Stimulated activated naive B cell treated with anti-CD40 and anti-IgM and Interleukin-4, amounts not matched to agents 10 μg/mL and 1 μg/mL and 100 μg/mL, for 72 hours (primary cell): ENCODE results near the gene DHRSX.
"Not testable (repeated sequence)": the region's sequence is repeated elsewhere in the genome, so short reads cannot be mapped to it uniquely, and the experiment has no call there.

Experiments
- ATAC-seq, 2 donors: fragments of 150-1000 bp; cut with Tn5 transposase; replicated peaks; 2 replicates each; pipeline ENCODE4 v1.10.0; 2021; ENCODE audit warnings: moderate library complexity in 1 of 2
- DNase-seq: peaks from one replicate; pipeline ENCODE4 v3.0.0; 2021
- H3K27ac Mint-ChIP-seq: one replicate; pipeline ENCODE4 v1.8.0; 2022; ENCODE audit warnings: mild to moderate bottlenecking, mixed read lengths
- H3K27me3 Mint-ChIP-seq, 2 donors: one replicate each; pipeline ENCODE4 v1.8.0; 2022; ENCODE audit warnings: mixed read lengths in 2 of 2
- H3K36me3 Mint-ChIP-seq, 2 donors: one replicate each; pipeline ENCODE4 v1.8.0; 2022; ENCODE audit warnings: mixed read lengths in 2 of 2, mild to moderate bottlenecking in 1 of 2
- H3K4me1 Mint-ChIP-seq, 2 donors: one replicate each; pipeline ENCODE4 v1.8.0; 2022; ENCODE audit warnings: mixed read lengths in 2 of 2, mild to moderate bottlenecking in 1 of 2
- H3K4me3 Mint-ChIP-seq, 2 donors: one replicate each; pipeline ENCODE4 v1.8.0; 2022; ENCODE audit warnings: mild to moderate bottlenecking in 2 of 2, mixed read lengths in 2 of 2, moderate library complexity in 1 of 2
- H3K9me3 Mint-ChIP-seq, 2 donors: one replicate each; pipeline ENCODE4 v1.8.0; 2022; ENCODE audit warnings: mixed read lengths in 2 of 2, mild to moderate bottlenecking in 1 of 2

DHRSX gene

DNA sequence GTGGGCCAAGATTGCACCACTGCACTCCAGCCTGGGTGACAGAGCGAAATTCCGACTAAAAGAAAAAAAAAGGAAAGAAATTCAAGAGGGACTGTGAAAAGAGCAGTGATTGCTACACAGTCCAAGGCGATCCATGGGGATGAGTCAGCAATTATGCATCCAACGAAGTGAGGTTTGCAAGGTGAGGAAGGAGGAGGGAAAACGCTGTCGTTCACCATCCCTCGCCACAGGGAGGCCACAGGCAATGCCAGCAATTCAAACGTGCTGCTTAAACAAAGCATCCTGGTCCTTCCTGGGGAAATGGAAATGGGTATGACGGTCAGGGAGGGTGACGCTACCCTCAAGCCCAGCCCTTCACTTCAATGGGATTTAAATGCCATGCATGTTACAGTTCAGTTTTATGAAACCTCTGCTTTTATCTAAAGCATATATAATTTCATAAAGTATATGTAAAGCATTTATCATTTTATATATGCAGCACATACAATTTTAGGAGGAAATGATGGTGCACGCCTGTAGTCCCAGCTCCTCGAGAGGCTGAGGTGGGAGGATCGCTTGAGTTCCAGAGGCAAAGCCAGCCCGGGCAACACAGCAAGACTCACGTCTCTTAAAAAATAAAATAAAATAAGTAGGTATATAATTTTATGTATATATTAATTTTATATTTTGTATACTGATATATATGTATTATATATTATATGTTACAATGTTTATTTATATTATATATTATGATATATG lies 108.7 kb downstream of the DHRSX start:
- H3K27ac Mint-ChIP-seq: no peak overlapping the region
- ATAC-seq: no peak
- no peaks in the 10 kb centered on the region for H3K27me3 Mint-ChIP-seq
- no peak for DNase-seq
- H3K4me1 Mint-ChIP-seq: peaks cover 8 to 12% of the 10 kb centered on the region in 2 donors
- no peak overlapping the region for H3K4me3 Mint-ChIP-seq
- peaks cover 4 to 10% of the 10 kb centered on the region in 2 donors for H3K9me3 Mint-ChIP-seq
- peaks cover 43 to 60% of the 10 kb centered on the region in 2 donors for H3K36me3 Mint-ChIP-seq

DNA sequence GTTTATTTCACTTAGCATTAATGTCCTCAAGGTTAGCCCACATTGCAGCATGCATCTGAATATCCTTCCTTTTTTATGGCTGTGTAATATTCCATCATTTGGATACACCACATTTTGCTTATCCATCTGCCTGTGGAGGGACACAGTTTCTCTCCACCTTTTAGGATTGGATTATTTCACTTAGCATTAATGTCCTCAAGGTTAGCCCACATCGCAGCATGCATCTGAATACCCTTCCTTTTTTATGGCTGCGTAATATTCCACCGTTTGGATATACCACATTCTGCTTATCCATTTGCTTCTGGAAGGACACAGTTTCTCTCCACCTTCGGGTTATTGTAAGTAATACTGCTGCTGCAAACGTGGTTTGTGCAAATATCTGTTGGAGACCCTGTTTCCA lies 110.0 kb downstream of the DHRSX start:
- Mint-ChIP-seq H3K27ac (no peak overlapping the region), H3K36me3 (peaks cover 37 to 56% of the 10 kb centered on the region in 2 donors), H3K4me1 (peaks cover 6 to 12% of the 10 kb centered on the region in 2 donors), H3K4me3 (no peak overlapping the region), H3K9me3 (peaks cover 4 to 10% of the 10 kb centered on the region in 2 donors), H3K27me3 (no peaks in the 10 kb centered on the region)
- ATAC-seq: no peak
- no peak for DNase-seq

DNA sequence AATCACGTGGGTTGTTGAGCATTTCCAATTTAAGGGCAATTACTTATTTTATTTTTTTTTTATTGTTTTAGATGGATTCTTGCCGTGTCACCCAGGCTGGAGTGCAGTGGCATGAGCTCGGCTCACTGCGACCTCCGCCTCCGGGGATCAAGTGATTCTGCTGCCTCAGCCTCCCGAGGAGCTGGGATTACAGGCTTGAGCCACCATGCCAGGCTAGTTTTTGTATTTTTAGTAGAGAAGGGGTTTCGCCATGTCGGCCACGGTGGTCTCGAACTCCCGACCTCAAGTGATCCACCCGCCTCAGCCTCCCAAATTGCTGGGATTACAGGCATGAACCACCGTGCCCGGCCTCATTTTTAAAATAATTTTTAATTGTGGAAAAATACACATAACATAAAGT lies 111.0 kb downstream of the DHRSX start:
- not testable (repeated sequence) for H3K27ac Mint-ChIP-seq, H3K27me3 Mint-ChIP-seq, DNase-seq, ATAC-seq, H3K9me3 Mint-ChIP-seq, H3K4me3 Mint-ChIP-seq
- Mint-ChIP-seq H3K4me1 (peaks cover 6 to 12% of the 10 kb centered on the region in 2 donors), H3K36me3 (peaks cover 34 to 50% of the 10 kb centered on the region in 2 donors)

DNA sequence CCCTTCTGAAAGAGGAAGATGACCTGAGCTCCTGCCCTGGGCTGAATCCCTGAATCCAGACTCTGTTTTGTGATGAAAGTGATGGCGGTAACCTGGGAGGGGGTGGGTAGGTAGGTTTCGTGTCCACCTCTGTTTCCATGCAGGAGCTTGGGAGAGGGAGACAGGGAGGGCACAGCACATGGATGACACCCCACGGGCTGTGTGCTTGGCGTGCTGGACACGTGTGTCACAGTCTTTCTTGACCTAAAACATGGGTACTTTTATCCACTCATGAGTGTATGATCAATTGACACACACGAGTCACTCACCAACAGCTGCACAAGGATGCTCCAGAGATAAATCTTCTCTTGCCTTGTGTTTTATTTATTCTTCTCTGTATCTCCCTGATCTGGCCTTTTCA lies 111.5 kb downstream of the DHRSX start:
- Mint-ChIP-seq H3K36me3 (peaks cover 29 to 46% of the 10 kb centered on the region in 2 donors), H3K4me1 (peaks cover 6 to 12% of the 10 kb centered on the region in 2 donors), H3K27ac (no peak overlapping the region), H3K4me3 (no peak overlapping the region), H3K27me3 (no peaks in the 10 kb centered on the region), H3K9me3 (peaks cover 4 to 10% of the 10 kb centered on the region in 2 donors)
- DNase-seq: no peak
- ATAC-seq: no peak

DNA sequence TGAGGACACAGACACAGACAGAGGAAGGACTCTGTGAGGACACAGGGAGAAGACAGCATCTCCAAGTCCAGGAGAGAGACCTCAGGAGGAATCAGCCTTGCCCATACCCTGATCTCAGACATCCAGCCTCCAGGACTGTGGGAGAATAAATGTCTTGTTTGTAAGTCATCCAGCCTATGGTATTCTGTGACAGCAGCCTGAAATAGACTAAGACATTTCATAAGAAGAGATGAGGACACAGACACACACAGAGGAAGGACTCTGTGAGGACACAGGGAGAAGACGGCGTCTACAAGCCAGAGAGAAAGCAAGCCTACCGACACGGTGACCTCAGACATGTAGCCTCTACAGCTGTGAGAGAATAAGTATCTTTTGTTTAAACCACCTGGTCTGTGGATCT lies 112.1 kb downstream of the DHRSX start:
- DNase-seq (no peak), ATAC-seq (no peak)
- no peak overlapping the region for H3K4me3 Mint-ChIP-seq
- H3K9me3 Mint-ChIP-seq: peaks cover 4 to 10% of the 10 kb centered on the region in 2 donors
- peaks cover 6 to 12% of the 10 kb centered on the region in 2 donors for H3K4me1 Mint-ChIP-seq
- H3K27ac Mint-ChIP-seq: peak overlapping the region; percentile 57
- no peaks in the 10 kb centered on the region for H3K27me3 Mint-ChIP-seq
- peaks cover 28 to 40% of the 10 kb centered on the region in 2 donors for H3K36me3 Mint-ChIP-seq

DNA sequence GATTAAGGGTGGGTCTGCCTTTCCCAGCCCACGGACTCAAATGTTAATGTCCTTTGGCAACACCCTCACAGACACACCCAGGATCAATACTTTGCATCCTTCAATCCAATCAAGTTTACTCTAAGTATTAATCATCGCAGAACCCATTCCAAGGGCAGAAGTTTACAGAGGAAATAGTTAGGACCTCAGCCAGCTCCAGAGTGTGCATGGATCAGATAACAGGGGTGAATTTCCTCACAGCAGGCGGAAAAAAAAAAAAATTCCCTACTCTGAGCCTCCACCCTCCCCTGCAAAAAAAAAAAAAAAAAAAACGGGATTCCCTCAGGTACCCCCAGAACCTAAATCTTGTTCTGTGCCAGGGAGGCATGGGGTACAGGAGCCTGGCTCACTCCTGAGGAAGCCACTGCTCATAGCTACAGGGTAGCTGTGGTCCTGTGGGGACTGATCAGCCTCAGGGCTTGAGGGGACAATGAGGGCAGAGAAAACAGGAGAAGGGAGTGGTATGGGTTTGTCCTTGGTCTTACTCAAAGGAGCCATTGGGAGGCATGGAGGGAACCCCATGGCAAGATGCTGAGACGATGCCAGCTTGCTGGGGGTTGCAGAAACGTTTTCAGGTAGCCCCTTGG lies 113.0 kb downstream of the DHRSX start:
- Mint-ChIP-seq H3K4me1 (peaks cover 3 to 12% of the 10 kb centered on the region in 2 donors), H3K27me3 (no peaks in the 10 kb centered on the region), H3K9me3 (peaks cover 4 to 10% of the 10 kb centered on the region in 2 donors), H3K27ac (no peak overlapping the region), H3K4me3 (no peak overlapping the region), H3K36me3 (peaks cover 28 to 37% of the 10 kb centered on the region in 2 donors)
- ATAC-seq (no peak), DNase-seq (no peak)

DNA sequence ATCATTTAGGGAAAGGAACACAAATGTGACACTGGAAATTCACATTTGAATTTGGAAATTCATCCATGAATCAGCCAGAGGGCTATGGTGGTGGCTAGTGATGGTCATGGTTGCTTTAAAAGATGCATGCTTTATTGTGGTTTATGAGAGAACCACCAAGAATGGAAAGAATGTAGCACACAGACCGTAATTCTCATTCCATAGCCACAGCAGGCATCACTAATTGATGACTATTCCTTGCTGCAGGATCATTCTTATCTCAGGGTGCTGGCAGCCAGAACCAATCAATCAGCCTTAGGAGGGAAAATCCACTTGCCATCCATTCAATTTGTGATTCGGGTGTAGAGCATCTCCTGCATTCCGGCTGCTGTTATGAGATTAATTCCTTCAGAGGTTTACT lies 115.6 kb downstream of the DHRSX start:
- peaks cover 3 to 12% of the 10 kb centered on the region in 2 donors for H3K4me1 Mint-ChIP-seq
- ATAC-seq (no peak), DNase-seq (no peak)
- H3K27ac Mint-ChIP-seq: no peak overlapping the region
- H3K4me3 Mint-ChIP-seq: no peak overlapping the region
- H3K36me3 Mint-ChIP-seq: peaks cover 12 to 24% of the 10 kb centered on the region in 2 donors
- peaks cover 0 to 2% of the 10 kb centered on the region in 2 donors for H3K9me3 Mint-ChIP-seq
- no peaks in the 10 kb centered on the region for H3K27me3 Mint-ChIP-seq

DNA sequence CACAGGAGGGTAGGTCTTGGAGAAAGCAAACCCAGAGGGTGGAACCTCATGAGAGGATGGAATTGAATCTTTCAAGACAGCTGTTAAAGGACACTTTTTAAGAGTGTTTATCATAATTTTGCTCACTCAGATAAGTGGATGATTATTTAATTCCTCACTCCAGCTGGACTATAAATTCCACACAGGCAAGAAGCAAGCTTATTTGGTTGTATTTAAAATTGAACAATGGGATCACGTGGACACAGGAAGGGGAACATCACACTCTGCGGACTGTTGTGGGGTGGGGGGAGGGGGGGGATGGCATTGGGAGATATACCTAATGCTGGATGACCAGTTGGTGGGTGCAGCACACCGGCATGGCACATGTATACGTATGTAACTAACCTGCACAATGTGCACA lies 116.3 kb downstream of the DHRSX start:
- H3K27me3 Mint-ChIP-seq: no peaks in the 10 kb centered on the region
- peaks cover 3 to 12% of the 10 kb centered on the region in 2 donors for H3K4me1 Mint-ChIP-seq
- H3K9me3 Mint-ChIP-seq: peaks cover 0 to 2% of the 10 kb centered on the region in 2 donors
- ATAC-seq: no peak
- no peak overlapping the region for H3K4me3 Mint-ChIP-seq
- no peak overlapping the region for H3K27ac Mint-ChIP-seq
- H3K36me3 Mint-ChIP-seq: peaks cover 12 to 22% of the 10 kb centered on the region in 2 donors
- no peak for DNase-seq

DNA sequence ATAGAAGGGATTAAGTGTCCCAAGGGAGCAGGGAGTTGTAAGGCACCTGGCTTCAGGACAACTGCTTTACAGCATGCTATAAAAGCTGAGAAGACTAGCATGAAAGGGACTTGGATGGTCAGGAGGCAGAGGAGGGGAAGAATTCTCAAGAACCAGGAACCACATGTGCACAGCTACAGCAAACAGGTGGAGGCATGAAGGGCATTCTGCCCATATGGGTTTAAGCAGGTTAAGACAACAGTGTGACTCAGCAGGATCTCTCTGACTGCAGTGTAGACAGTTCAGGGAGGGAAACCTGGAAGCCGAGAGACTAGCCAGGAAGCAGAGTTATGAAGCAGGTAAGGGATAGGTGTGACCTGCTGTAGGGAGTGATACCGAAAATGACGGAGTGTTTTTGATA lies 117.0 kb downstream of the DHRSX start:
- H3K9me3 Mint-ChIP-seq: peaks cover 0 to 2% of the 10 kb centered on the region in 2 donors
- H3K4me3 Mint-ChIP-seq: no peak overlapping the region
- H3K36me3 Mint-ChIP-seq: peaks cover 6 to 14% of the 10 kb centered on the region in 2 donors
- DNase-seq (no peak), ATAC-seq (peak in 1 of 2 donors; percentile 19)
- no peaks in the 10 kb centered on the region for H3K27me3 Mint-ChIP-seq
- peaks cover 2 to 5% of the 10 kb centered on the region in 2 donors for H3K4me1 Mint-ChIP-seq
- no peak overlapping the region for H3K27ac Mint-ChIP-seq

DNA sequence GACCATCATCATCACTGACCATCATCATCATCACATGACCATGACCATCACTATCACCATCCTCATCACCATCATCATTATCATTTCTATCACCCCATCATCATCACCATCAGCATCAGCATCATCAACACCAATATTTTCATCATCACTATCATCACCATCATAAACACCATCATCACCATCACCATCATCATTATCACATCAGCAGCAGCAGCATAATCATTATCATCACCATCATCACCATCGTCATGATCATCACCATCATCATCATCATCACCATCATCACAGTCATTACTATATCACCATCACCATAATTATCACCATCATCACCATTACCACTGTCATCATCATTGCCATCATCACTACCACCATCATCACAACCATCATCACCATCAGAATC lies 117.6 kb downstream of the DHRSX start:
- Mint-ChIP-seq H3K36me3 (peaks cover under 1 to 11% of the 10 kb centered on the region in 2 donors), H3K4me3 (no peak overlapping the region), H3K27me3 (no peaks in the 10 kb centered on the region), H3K27ac (no peak overlapping the region), H3K4me1 (no peaks in the 10 kb centered on the region), H3K9me3 (peaks cover 0 to 2% of the 10 kb centered on the region in 2 donors)
- no peak for ATAC-seq
- no peak for DNase-seq

DNA sequence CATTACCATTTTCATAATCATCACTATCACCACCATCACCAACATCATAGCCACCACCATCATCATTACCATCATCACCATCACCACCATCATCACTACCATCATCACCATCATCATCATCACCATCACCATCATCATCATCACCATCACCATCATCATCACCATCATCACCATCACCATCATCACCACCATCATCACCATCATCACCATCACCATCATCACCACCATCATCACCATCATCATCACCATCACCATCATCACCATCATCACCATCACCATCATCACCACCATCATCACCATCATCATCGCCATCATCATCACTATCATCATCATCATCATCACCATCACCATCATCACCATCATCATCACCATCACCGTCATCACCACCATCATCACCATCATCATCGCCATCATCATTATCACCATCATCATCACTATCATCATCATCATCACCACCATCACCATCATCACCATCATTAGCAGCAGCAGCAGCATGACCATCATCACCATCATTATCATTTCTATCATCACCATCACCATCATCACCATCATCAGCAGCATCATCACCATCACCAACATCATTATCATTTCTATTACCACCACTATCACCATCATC lies 118.2 kb downstream of the DHRSX start:
- H3K9me3 Mint-ChIP-seq, H3K36me3 Mint-ChIP-seq, ATAC-seq, H3K4me3 Mint-ChIP-seq, H3K27me3 Mint-ChIP-seq, DNase-seq, H3K4me1 Mint-ChIP-seq, H3K27ac Mint-ChIP-seq: not testable (repeated sequence)

DNA sequence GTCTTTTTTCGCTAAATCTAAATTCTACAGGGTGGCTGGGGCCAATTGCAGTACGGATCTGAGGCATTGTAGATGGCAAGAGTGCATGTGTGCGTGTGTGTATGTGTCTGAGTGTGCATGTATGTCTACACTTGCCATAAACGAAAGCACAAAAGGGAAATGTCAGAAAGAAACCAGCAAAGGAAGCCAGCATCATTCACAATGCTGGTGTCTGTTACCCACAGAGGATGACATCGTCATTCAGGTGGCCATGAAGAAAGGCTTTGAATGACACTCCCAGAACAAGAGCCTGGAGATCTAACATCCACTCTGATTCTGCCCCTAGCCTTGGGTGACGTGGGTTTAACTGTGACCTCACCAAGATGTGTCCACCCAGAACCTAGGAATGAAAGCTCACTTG lies 124.6 kb downstream of the DHRSX start:
- Mint-ChIP-seq H3K4me3 (no peak overlapping the region), H3K27ac (no peak overlapping the region), H3K9me3 (peaks cover 0 to 2% of the 10 kb centered on the region in 2 donors), H3K27me3 (no peaks in the 10 kb centered on the region), H3K4me1 (peaks cover 3 to 9% of the 10 kb centered on the region in 2 donors), H3K36me3 (peaks cover 7 to 26% of the 10 kb centered on the region in 2 donors)
- DNase-seq: no peak
- ATAC-seq: no peak

DNA sequence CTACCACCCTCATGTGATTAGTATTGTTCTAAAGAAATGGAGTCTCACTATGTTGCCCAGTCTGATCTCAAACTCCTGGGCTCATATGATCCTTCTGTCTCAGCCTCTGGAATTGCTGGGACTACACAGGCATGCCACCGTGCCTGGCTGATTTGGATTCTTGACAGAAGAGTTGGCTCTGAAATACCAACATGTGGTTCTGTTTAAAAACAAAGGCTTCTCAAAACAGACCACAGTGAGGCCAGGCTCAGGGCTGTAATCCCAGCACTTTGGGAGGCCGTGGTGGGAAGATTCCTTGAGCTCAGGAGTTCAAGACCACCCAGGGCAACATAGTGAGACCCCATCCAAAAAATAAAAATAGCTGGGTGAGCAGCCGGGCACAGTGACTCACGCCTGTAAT lies 126.7 kb downstream of the DHRSX start:
- Mint-ChIP-seq H3K9me3 (no peaks in the 10 kb centered on the region), H3K36me3 (peaks cover 14 to 35% of the 10 kb centered on the region in 2 donors), H3K27me3 (no peaks in the 10 kb centered on the region), H3K4me1 (peaks cover 5 to 9% of the 10 kb centered on the region in 2 donors), H3K27ac (no peak overlapping the region), H3K4me3 (no peak overlapping the region)
- no peak for DNase-seq
- ATAC-seq: no peak

DNA sequence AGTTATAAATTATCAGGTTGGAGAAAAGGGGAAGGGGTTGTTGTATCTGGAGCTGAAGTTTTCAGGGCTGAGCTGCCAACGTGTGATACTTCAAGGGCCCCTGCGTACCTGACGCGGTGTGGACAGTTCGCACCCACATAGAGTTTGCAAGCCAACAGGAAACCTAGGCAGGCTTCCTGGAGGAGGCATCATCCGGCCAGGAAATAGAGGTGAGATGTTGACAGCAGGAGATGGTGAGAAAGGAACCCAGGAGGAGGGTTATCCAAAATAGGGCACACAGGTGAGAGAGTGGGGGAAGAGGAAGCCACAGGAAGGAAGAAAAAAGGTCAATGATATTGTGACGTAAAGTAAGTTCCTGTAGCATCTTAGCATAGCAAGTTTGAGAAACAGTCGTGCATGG lies 127.2 kb downstream of the DHRSX start:
- H3K36me3 Mint-ChIP-seq: peaks cover 14 to 36% of the 10 kb centered on the region in 2 donors
- H3K4me3 Mint-ChIP-seq: no peak overlapping the region
- H3K4me1 Mint-ChIP-seq: peaks cover 5 to 9% of the 10 kb centered on the region in 2 donors
- H3K27ac Mint-ChIP-seq: no peak overlapping the region
- no peaks in the 10 kb centered on the region for H3K9me3 Mint-ChIP-seq
- ATAC-seq (no peak), DNase-seq (no peak)
- H3K27me3 Mint-ChIP-seq: no peaks in the 10 kb centered on the region
